HG02759 (cell line): ENCODE data around the gene FOXP4.

Source experiments
- ATAC-seq: cut with Tn5 transposase; IDR thresholded peaks from one replicate; pipeline ENCODE4 v1.9.1; 2021; ENCODE audit warnings: mild to moderate bottlenecking, moderate library complexity; ENCODE audit not compliant: unreplicated experiment

FOXP4 gene

DNA sequence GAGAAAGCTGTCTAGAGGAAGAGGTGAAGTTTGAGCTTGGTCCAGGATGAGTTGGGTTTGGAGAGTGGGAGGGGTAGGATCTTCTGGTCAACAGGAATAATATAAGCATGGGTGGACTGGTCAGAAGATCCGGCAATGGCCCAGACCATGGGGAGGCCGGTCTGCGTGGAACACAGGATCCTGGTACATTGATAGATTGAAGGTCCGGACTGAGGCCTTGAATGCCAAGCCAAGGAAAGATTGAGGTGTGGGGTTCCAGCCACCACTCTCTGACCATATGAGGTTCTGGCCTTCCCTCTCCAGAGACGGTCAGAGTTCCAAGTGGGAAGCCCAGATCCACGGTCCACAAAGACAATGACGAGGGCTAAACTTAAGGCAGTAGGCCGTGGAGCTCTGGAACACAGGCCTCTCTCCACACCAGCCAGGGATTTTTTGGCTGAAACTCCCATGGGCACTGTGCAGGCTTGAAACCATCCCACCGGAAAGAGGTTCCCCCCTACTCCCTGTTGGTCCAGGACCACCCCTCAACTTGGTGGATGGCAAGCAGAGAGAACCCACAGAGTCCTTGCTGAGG, 95.3 kb downstream of the FOXP4 start:
- no peak for ATAC-seq

DNA sequence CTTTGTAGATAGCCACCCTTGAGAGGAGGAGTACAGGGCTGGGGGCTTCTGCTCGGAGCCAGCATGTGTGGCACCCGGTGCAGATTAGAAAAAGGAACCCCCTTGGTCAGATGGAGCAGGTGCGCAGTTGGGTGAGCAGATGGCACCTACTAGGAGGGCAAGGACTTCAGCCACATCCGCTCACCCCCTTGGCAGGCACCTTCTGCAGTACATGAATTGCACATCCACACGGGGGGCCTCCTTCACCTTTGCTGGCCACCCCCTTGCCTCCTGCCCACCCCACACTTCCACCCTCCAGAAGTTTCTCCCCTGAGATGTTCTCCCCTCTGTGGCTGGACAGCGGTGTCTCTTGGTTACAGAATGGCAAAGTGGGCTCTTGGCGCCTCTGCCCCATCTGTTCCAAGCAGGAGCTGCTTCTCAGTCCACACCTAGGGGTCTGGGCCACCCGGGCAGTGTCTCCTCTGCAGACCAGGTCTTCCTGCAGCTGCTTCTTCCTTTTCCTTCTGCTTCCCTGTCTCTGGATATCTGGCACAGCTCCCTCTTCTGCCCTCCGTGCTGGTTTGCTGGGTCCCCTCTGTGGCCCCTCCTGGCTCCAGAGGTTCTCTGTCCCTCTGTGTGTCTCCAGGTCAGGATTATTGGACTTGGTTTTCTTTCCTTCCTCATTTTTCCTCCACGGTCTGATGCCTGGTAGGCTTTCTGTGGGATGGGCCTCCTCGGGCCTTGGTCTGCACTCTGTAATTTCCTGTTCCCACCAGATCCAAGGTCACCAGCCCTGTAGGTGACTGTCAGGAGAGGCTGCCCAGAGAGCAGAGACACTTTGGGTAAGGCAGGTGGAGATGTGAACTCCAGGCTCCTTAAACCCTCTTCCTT, 96.1 kb downstream of the FOXP4 start:
- ATAC-seq = no peak

DNA sequence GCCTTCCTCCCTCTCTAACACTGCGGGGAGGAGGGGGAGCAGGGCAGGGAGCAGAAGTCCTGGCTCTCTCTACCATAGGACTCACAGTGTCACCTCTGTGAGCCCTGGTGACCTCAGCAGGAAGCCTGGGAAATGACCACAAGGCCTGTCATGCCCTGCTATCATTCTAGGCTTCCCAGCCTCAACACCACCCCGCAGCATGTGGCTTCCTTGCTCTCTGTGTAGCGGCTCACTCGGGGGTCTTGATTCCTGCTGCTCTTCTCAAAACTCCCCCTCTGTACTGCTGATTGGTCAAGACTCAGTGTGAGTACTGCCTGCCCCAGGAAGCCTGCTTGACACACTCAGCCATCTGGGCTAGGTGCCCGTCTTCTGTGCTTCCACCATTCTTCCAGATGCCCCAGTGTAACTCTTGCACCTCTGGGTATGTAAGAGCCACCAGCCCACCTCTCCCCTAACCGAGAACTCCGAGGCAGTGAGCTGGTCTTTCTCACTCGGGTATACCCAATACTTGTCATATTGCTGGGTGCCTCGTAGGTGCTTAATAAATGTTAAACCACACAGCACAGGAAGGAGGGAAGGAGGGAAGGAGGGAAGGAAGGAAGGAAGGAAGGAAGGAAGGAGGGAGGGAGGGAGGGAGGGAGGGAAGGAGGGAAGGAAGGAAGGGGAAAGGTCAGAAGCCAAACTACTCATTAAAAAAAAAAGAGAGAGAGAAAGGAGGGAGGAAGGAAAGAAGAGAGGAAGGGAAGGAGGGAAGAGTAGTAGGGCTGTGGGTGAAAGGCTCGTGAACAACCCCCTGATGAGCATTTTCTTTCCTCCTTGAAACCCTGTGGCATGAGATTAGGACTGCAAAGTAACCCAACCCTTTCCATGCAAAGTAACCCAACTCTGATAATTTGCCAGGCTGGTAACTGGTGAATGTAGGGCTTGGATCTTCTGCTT, 97.0 kb downstream of the FOXP4 start:
- no peak for ATAC-seq

DNA sequence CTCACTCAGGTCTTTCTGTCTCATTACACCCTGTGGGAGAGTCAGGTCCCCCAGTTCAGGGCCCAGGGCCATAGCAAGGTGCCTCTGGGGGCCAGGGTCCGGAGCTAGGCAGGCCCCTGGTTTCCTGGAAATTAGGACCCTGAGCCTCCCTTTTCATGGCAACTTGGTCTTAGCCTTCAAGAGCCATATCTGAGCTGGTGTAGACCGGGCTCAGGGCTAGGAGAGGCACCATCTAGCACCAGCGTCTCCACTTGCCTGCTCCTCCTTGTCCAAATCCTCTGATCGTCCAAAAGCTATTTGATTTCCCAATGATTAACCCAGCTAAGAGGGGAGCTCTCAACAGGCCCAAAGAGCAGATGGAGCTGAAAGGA, 97.7 kb downstream of the FOXP4 start:
- no peak for ATAC-seq

DNA sequence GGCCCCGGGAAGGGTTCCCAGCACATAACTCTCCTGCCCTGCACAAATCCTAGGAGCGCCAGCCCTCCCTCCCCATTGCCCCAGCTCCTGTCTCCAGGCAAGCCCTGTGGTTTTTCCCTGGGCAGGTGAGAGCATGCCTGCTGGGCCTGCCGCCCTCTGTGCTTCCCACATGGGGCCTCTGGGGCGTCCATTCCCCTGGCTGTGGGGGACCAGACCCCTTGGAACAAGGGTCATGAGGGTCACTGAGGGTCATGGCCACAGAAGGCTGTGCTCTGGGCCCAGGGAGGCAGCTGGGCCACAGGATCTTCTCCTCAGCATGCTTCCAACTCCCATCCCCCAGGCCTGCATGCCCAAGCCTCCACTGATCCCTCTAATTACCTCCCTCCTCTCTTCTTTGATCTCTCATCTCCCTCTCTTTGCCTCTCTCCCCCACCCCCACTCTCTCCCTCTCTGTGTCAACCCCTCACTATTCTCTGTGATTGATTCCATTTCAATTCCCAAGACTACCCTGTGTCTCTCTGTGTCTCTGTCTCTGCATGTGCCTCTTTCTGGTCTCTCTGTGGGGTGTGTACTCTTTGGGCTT, 98.2 kb downstream of the FOXP4 start:
- ATAC-seq = no peak

DNA sequence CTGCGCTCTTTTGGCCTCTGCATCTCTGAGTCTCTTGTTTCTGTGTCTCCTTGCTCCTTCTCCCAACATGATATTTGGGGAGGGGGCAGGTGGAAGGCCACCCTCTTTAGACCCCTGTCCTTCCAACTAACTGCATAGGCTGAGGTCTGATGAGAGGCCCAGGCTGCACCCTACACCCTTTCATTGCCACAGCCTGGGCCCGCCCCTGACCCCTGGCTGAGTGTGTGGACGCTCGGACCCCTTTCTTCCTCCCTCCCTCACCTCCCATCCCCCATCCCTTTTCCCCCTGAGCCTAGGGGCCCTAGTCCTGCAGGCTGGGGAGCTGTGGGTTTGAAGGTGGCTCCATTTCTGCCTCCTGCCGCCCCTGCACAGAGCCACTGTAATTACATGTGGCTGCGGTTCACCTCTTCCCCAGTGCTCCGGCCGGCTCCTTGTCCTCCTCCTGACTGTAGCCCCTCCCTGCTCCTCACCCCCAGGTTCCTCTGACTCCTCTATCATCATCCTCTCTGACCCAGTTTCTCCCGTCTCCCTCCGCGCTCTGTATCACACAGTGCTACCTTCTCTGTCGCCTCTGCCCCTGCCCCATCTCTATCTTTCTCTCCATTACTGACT, 98.9 kb downstream of the FOXP4 start:
- ATAC-seq = no peak

DNA sequence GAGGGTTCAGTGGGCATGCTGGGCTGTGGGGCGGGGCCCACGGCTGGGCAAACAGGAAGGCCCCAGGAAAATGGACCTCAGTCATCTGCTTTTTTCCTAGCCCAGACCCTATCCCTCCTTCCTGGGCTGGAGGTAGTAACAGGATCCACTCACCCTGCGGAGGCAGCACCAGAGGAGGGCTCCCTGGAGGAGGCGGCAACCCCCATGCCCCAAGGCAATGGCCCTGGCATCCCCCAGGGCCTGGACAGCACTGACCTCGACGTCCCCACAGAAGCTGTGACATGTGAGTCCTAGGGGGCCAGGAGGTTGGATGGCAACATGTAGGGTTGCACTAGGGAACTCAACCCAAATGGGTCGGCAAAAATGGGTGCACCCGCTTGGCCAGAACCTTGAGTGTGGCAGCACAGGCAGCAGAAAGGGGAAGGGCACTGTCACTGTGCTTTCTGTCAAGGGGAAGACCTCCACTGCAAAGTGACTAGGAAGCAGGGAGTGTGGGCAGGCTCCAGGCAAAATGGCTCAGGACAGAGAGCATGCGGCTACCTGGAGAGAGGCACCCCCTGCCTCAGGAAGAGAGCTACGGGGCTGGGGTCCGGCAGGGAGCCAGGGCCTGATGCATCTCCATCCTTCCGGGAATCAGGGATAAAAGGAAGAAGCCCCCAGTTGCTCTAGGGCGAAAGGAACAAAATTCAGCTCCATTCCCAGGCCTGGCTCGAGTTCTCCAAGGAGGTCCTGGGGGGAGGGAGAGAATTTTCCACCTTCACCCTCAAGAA, 100.0 kb downstream of the FOXP4 start:
- ATAC-seq = no peak

DNA sequence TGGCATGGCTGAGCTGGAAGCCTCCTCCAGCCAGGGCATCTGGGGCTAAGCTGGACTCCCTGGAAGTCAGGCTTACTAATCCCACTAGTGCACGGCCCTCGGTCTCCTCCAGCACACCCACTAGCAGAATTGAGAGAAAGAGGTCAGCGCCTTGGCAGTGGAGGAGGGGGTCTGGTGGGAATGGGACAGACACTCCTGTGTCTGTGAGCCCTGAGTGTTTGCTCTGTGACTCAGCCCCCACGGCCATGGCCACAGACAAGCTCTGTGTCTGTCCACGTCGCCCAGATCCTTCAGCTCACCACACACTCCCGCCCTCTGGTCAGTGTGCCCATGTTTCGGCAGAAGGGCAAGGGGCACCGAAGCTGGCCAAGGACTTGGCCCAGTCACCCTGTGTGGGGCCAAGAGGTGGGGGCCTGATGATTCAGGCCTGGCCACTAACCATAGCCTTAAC, 100.9 kb downstream of the FOXP4 start:
- no peak for ATAC-seq

DNA sequence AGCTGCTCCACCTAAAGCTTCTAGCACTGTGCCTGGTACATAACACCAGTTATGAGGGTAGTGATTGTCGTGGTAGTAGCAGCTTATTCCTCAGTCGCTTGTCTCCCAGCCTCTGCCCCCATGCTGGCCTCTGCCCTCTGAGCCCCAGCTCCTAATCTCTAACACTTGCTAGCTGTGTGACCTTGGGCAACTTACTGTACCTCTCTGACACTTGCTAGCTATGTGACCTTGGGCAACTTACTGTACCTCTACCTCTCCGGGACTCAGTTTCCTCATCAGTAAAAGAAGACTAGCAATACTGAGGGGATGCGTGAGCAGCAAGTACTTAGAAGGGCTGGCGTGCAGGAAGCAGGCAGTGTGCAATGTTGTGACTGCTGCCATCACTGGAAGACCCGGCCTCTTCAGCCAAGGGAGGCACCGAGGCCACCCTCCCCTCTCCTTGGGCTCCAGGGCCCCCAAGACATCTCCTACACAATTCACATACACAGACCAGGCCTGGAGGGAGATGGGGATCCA, 101.9 kb downstream of the FOXP4 start:
- ATAC-seq = no peak

DNA sequence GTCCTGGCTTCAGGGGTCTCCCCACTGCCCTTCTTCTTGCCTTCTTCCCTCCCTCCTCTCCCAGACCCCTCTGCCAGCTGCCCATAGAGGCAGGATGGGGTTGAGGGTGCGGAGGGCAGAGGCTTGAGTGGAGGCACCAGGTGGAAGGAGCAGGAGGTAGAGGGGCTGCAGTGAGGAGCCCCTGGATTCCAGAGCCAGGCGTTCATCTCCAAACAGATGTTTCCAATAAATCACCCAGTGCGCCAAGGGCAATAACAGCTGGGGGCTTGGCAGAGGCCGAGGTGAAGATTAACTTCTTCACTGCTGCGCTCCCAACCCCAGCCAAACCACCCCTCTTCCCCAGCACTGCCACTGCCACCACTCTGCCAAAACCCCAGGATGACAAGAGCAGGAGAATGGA, 102.7 kb downstream of the FOXP4 start:
- no peak for ATAC-seq

DNA sequence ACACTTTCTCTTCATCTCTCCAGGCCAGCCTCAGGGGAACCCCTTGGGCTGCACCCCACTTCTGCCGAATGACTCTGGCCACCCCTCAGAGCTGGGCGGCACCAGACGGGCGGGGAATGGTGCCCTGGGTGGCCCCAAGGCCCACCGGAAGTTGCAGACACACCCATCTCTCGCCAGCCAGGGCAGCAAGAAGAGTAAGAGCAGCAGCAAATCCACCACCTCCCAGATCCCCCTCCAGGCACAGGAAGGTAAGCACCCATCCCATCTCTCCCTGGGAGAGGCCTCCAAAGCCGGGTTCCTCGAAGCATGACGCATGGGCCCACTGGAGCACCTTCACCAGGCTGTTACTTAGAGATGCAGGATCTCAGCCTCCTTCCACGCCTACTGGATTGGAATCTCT, 103.4 kb downstream of the FOXP4 start:
- no peak for ATAC-seq

DNA sequence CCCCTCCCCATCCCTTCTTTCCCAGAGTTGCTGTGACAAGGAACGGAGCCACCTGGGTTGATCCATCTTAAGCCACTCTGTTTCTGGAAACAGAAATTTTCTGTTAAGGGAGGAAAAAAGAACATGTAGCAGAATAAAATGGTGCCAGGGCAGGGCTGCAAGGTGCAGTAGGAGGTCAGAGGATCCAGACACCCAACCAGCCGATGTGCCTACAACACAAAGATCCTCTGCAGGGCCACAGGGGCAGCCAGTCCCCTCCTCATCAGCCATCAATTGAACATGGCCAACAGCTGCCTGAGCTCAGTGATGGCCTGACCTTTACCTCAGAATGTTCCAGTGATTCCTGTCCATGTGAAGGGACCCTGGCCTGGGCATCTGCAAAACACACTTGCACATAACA, 103.9 kb downstream of the FOXP4 start:
- ATAC-seq = no peak

DNA sequence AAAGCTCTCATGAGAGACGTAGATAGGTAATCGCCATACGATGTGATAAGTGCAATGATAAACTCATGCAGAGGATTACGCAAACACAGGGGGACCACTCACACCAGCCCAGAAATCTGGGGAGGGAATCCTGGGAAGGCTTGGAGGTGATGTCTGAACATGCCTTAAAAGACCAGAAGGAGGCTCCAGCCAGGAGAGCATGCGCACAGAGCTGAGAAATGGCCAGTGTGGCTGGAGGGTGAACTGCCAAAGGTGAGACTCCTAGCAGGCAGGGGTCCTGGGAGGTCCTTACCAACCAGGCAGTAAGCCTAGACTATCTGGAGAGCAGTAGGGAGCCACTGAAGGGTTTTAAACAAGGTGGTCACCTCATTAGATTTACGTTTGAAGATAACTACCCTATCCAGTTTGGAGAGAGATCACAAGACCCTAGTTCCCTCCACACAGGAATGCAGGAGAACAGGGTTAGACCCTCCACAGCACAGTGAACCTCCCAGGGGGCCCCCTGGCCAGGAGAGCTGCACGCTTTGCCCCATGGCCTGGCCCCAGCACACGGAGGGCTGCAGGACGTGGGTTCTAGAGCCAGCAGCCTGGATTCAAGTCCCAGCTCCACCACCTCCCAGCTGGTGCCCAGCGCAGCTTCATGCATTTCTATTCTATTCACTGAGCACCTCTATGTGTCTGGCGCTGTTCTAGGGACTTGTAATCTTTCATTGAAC, 105.2 kb downstream of the FOXP4 start:
- no peak for ATAC-seq
